Colonic mucosa (tissue), 4 donors: ENCODE data around the gene MAPK11. TPM values are rescaled to one million over a fixed set of nuclear protein-coding genes. Genes with fewer than 3 reads are reported as not detected.

ENCODE experiments used
- DNase-seq: peaks from one replicate; pipeline ENCODE4 v3.0.0-alpha.2; 2020
- H3K27ac ChIP-seq: fragments of 200-600 bp; one replicate; pipeline ENCODE4 v1.8.0; 2021
- H3K27me3 ChIP-seq: fragments of 200-600 bp; one replicate; pipeline ENCODE4 v1.8.0; 2021
- H3K36me3 ChIP-seq: fragments of 200-600 bp; one replicate; pipeline ENCODE4 v1.8.0; 2021
- H3K4me1 ChIP-seq: fragments of 200-600 bp; one replicate; pipeline ENCODE4 v1.8.0; 2021; ENCODE audit warnings: mild to moderate bottlenecking
- H3K4me3 ChIP-seq: fragments of 200-600 bp; one replicate; pipeline ENCODE4 v1.8.0; 2021
- H3K9ac ChIP-seq, 2 donors: one replicate each; pipeline ENCODE4 v1.7.0; 2013; ENCODE audit warnings: control low read depth in 2 of 2, low read depth in 2 of 2, low read length in 2 of 2
- H3K9me3 ChIP-seq: fragments of 200-600 bp; one replicate; pipeline ENCODE4 v1.8.0; 2021
- CTCF ChIP-seq: fragments of 200-600 bp; IDR thresholded peaks from one replicate; pipeline ENCODE4 v1.8.0; 2022; ENCODE audit warnings: antibody characterized with exemption, mild to moderate bottlenecking
- intact Hi-C: fragments of 100-400 bp; cut with DNase I; formaldehyde crosslinking; loops from one replicate; pipeline ENCODE4 v1.14.1; 2022
- total RNA-seq, 2 donors: library from RNA; stranded (reverse); fragmentation: NEBNext Ultra II Directional in 1 of 2; extraction: Animal tissue kit (Norgen Biotek cat#: 25700) in 1 of 2; gene quantifications; one replicate each; pipeline ENCODE4 v1.2.1, GENCODE V29; 2021
- donor health status: healthy.
- donor health status: DM: no; HTN: no; CAD: no.
- donor health status: DM: no; HTN: no; CAD: no.

MAPK11 gene
- total RNA-seq, 2 donors from 2014 or later, result 1.3 to 1.9 TPM

DNA sequence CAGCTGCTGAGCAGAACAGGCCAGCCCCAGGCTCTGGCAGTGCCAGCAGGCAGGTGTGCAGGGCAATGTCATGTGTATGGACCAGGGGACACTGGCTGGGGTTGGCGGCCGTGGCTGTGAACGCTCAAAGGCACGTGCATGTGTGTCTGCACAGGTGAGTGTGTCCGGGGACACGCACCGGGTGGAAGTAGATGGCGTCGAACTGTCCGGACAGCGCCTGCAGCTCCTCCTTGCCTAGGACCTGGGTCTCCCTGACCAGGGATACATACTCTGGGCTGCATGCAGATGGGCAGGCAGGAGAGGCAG, 20.0 kb downstream of the MAPK11 start:
- no peak for TF ChIP-seq CTCF
- Histone ChIP-seq H3K9ac (peak overlapping the region; percentile 89 to 91), H3K4me1 (peaks cover 28% of the 10 kb centered on the region), H3K27ac (no peak overlapping the region), H3K9me3 (no peaks in the 10 kb centered on the region), H3K36me3 (no peaks in the 10 kb centered on the region), H3K27me3 (no peaks in the 10 kb centered on the region), H3K4me3 (peak overlapping the region; percentile 90)
- intact Hi-C loops, result loop anchor here (5.0 to 10.0 kb wide), 2 partner anchors 92 to 255 kb away; partner anchors contain the start of genes LMF2, NCAPH2 and PPP6R2
- DNase-seq, result no peak

GRCh38 chr22:50249341-50250248, 20.6 kb downstream of the MAPK11 start:
- Histone ChIP-seq H3K27me3 (no peaks in the 10 kb centered on the region), H3K27ac (no peak overlapping the region), H3K4me1 (peaks cover 28% of the 10 kb centered on the region), H3K36me3 (no peaks in the 10 kb centered on the region), H3K4me3 (peak overlapping the region; percentile 90), H3K9ac (peak overlapping the region in 1 of 2 donors; percentile 91), H3K9me3 (no peaks in the 10 kb centered on the region)
- intact Hi-C loops, result loop anchor here (5.0 to 10.0 kb wide), 2 partner anchors 93 to 255 kb away; partner anchors contain the start of genes LMF2, NCAPH2 and PPP6R2
- no peak for TF ChIP-seq CTCF
- DNase-seq, result no peak

- Histone ChIP-seq H3K4me1 (peaks cover 32% of the 10 kb centered on the region), H3K27me3 (no peaks in the 10 kb centered on the region), H3K27ac (no peak overlapping the region), H3K36me3 (no peaks in the 10 kb centered on the region), H3K9ac (no peak overlapping the region), H3K9me3 (no peaks in the 10 kb centered on the region), H3K4me3 (no peak overlapping the region)
- DNase-seq, result no peak
- intact Hi-C loops, result no loop called here
- TF ChIP-seq CTCF, result no peak
These were observed 21.7 kb downstream of the MAPK11 start for GRCh38 chr22:50248196-50249081.

DNA sequence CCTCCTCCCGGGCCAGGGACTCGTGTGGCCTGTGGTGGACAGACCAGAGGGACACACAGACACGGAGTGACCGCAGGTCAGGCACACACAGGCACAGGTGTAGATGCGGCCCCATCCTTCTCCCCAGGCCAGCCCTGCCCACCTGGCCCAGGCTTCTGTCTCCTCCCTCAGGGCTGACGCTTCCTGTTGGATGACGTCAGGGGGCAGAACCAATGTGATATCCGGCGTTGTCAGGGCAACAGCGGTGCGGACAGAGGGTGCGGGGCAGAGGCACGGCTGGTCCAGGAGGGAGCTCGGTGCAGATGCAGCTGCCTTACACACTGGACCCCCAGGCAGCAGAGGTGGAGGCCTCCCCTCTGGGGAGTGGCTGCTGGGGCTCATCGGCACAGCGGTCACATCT, 22.4 kb downstream of the MAPK11 start:
- H3K4me1 ChIP-seq, result peaks cover 39% of the 10 kb centered on the region
- H3K9me3 ChIP-seq, result no peaks in the 10 kb centered on the region
- DNase-seq, result peak; percentile 86
- no peak overlapping the region for H3K27ac ChIP-seq
- TF ChIP-seq CTCF, result no peak
- H3K27me3 ChIP-seq, result no peaks in the 10 kb centered on the region
- intact Hi-C loops, result no loop called here
- no peaks in the 10 kb centered on the region for H3K36me3 ChIP-seq
- H3K4me3 ChIP-seq, result no peak overlapping the region
- peak overlapping the region in 1 of 2 donors; percentile 16 for H3K9ac ChIP-seq
